Activated CD4-positive, alpha-beta memory T cell treated with anti-CD3 and anti-CD28 coated beads, Interleukin-2, amount 10 ng/mL, durations not matched to agents 7 days and 5 days (primary cell): ENCODE data around the gene MRPL11. TPM values are rescaled to one million over a fixed set of nuclear protein-coding genes. Genes with fewer than 3 reads are reported as not detected.

Source experiments
- CTCF ChIA-PET: fragments of 350-600 bp; sonication (Branson Sonifier 250); formaldehyde crosslinking; loops from one replicate; lab custom pipeline; 2021; ENCODE audit warnings: antibody characterized with exemption, inconsistent platforms; lab: Charles Lee
- POLR2A ChIA-PET: fragments of 350-600 bp; sonication (Branson Sonifier 250); formaldehyde crosslinking; loops from one replicate; lab custom pipeline; 2021; ENCODE audit warnings: antibody characterized with exemption; lab: Charles Lee
- DNase-seq: peaks from one replicate; pipeline ENCODE4 v3.0.0-alpha.2; 2020
- H3K27ac Mint-ChIP-seq: one replicate; pipeline ENCODE4 v1.8.0; 2021; ENCODE audit warnings: mild to moderate bottlenecking, mixed read lengths
- H3K27me3 Mint-ChIP-seq: one replicate; pipeline ENCODE4 v1.8.0; 2021; ENCODE audit warnings: mixed read lengths
- H3K36me3 Mint-ChIP-seq: one replicate; pipeline ENCODE4 v1.8.0; 2021; ENCODE audit warnings: low read depth, mixed read lengths
- H3K4me1 Mint-ChIP-seq: one replicate; pipeline ENCODE4 v1.8.0; 2021; ENCODE audit warnings: mixed read lengths
- H3K4me3 Mint-ChIP-seq: one replicate; pipeline ENCODE4 v1.8.0; 2021; ENCODE audit warnings: mild to moderate bottlenecking, mixed read lengths
- H3K9me3 Mint-ChIP-seq: one replicate; pipeline ENCODE4 v1.8.0; 2021; ENCODE audit warnings: mixed read lengths
- total RNA-seq, 2 experiments: library from RNA; stranded (reverse); gene quantifications; one replicate each; pipeline ENCODE4 v1.2.3, GENCODE V29; 2021

The MRPL11 gene
- total RNA-seq, 2 experiments from 2014 or later, result 44.2 to 55.3 TPM

DNA sequence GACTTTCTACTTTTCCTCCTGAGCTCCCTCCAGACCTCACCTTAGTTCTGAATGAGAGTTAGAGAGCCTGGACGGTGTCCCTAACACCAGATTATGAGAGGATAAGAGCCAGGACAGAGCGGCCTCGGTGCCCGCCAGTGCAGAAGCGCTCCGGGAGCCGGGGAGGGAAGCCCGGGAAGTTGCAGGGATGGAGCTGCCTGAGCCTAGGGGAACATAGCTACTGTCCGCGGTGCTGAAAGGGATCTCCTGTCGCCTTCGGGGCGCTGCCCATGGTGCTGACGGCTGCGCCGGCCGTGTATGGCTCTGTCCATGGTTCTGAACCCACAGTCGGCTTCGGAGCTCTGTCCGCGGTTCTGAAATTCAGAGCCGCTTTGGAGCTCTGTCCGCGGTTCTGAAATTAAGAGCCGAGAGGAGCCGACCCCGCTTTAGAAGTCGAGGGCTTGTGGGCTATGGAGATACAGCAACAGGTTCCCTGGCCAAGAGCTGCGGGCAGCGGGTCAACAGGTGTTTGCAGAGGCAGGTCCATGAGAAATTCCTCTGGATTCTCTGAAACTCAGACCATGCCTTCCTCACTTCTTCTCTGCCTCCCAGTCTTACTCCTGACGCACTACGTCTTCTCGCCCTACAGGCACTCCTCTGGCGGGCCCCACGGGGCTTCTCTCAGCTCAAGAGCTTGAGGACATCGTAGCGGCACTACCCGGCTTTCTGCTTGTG, 17.0 kb downstream of the MRPL11 start:
- peak; percentile 90 for DNase-seq
- Mint-ChIP-seq H3K9me3 (peaks cover 2% of the 10 kb centered on the region), H3K27me3 (peaks cover 31% of the 10 kb centered on the region), H3K36me3 (no peaks in the 10 kb centered on the region), H3K4me3 (no peak overlapping the region), H3K4me1 (peaks cover 17% of the 10 kb centered on the region), H3K27ac (no peak overlapping the region)
- ChIA-PET POLR2A (interaction anchor here (0.7 to 2.0 kb wide), 6 partner anchors 13 to 195 kb away, joined by 3 to 12 read pairs (median 6); partner anchors contain the start of genes DPP3, MRPL11, RBM14 and SLC29A2), CTCF (interaction anchor here (0.6 to 3.0 kb wide), 9 partner anchors 8 to 256 kb away, joined by 3 to 22 read pairs (median 4); partner anchors contain the start of genes DPP3, MRPL11 and RBM4B)

DNA sequence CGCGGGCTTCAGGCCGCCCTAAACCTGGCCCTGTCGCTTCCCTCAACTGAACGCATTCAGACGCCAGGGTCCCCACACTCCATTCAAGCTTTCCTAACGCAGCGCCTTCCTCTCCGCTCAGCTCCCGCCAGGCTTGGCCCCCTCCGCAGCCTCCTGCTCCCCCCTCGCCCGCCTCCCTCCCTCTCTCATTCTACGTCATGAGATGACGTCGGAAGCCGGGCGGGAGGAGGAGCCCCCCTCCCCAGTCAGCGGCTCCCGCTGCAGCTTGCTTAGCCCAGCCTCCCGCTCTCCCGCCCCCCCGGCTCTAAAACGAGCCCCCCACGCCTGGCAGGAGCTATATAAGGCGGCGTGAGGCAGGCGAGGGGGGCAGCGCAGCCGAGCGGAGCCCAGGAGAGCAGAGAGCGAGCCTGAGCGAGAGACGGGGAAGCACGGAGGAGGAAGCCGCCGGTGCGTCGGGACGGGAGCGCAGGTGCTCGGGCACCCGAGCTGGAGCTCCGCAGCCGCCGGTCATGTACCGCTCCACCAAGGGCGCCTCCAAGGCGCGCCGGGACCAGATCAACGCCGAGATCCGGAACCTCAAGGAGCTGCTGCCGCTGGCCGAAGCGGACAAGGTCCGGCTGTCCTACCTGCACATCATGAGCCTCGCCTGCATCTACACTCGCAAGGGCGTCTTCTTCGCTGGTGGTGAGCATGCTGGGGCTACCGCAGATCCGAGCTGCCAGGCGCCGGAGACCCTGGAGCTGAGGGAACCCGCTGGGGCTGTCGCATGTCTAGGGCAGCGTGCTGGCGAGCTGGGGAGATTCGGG, 17.8 kb downstream of the MRPL11 start, which contains the start of gene NPAS4:
Gene NPAS4 (plus strand): TSS at position 365 of the 806 bp plus-strand sequence. CDS start 145 bp downstream, at position 510.
- POLR2A ChIA-PET, result interaction anchor here (1.3 to 2.0 kb wide), 4 partner anchors 12 to 196 kb away, joined by 6 to 12 read pairs (median 8); partner anchors contain the start of genes DPP3, MRPL11 and RBM14
- H3K27me3 Mint-ChIP-seq, result peaks cover 33% of the 10 kb centered on the region
- DNase-seq, result no peak
- H3K27ac Mint-ChIP-seq, result no peak within 1 kb of the TSS
- no peak within 1 kb of the TSS for H3K4me3 Mint-ChIP-seq
- H3K4me1 Mint-ChIP-seq, result peaks cover 17% of the 10 kb centered on the region
- peaks cover 2% of the 10 kb centered on the region for H3K9me3 Mint-ChIP-seq
- H3K36me3 Mint-ChIP-seq, result no peaks in the 10 kb centered on the region
- CTCF ChIA-PET, result interaction anchor here (0.9 to 3.0 kb wide), 8 partner anchors 9 to 257 kb away, joined by 3 to 22 read pairs (median 5); partner anchors contain the start of genes DPP3, MRPL11 and RBM4B

DNA sequence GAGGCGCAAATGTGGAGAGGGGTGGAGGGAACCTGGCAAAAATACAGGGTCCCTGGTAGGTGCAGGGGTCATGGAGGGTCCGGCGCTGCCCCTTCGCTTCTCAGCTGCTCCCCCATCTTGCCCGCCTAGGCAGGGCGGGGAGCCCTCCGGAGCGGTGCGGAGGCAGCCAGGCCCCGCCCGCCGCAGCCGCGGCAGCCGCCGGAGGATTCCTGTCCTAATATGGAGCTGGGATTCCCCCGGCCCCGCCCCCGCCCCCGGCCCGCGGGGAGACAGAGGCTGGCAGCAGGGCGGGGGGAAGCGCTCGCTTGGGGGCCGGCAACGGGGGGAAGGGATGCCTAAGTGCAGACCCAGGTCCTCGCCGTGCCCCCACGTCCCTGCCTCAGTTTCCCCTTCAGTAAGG, 18.8 kb downstream of the MRPL11 start:
- H3K4me3 Mint-ChIP-seq, result no peak overlapping the region
- ChIA-PET POLR2A (interaction anchor here (2.3 kb wide), 1 partner anchor 19 kb away, joined by 7 read pairs; the partner anchor contains the start of gene MRPL11), CTCF (interaction anchor here (3.0 kb wide), 1 partner anchor 11 kb away, joined by 22 read pairs; no protein-coding TSS in a partner anchor)
- H3K9me3 Mint-ChIP-seq, result peaks cover 2% of the 10 kb centered on the region
- DNase-seq, result no peak
- H3K27me3 Mint-ChIP-seq, result peaks cover 39% of the 10 kb centered on the region
- no peak overlapping the region for H3K27ac Mint-ChIP-seq
- H3K4me1 Mint-ChIP-seq, result peaks cover 17% of the 10 kb centered on the region
- no peaks in the 10 kb centered on the region for H3K36me3 Mint-ChIP-seq

DNA sequence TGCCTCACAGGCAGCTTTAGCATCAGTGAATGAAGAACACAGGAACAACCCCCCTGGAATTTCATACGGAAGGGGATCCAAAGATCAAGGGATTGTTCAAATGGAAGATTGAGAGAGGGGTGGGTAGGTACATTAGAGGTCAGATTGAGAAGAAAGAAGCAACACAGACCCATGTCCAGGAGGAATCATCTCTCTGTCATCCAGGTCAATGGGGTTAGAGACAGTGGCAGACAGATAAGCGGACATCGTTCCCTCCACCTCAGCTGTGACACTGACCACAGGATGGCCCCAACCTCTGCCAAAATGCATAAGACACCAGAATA, 19.7 kb downstream of the MRPL11 start:
- POLR2A ChIA-PET, result interaction anchor here (2.1 to 2.3 kb wide), 2 partner anchors 10 to 20 kb away, joined by 7 to 9 read pairs; partner anchors contain the start of gene MRPL11
- Mint-ChIP-seq H3K27ac (no peak overlapping the region), H3K36me3 (no peaks in the 10 kb centered on the region), H3K4me1 (peaks cover 17% of the 10 kb centered on the region), H3K9me3 (peaks cover 2% of the 10 kb centered on the region), H3K27me3 (peaks cover 46% of the 10 kb centered on the region), H3K4me3 (no peak overlapping the region)
- CTCF ChIA-PET, result interaction anchor here (0.9 to 2.4 kb wide), 3 partner anchors 20 to 130 kb away, joined by 3 to 15 read pairs (median 6); partner anchors contain the start of genes MRPL11 and YIF1A
- DNase-seq, result no peak

DNA sequence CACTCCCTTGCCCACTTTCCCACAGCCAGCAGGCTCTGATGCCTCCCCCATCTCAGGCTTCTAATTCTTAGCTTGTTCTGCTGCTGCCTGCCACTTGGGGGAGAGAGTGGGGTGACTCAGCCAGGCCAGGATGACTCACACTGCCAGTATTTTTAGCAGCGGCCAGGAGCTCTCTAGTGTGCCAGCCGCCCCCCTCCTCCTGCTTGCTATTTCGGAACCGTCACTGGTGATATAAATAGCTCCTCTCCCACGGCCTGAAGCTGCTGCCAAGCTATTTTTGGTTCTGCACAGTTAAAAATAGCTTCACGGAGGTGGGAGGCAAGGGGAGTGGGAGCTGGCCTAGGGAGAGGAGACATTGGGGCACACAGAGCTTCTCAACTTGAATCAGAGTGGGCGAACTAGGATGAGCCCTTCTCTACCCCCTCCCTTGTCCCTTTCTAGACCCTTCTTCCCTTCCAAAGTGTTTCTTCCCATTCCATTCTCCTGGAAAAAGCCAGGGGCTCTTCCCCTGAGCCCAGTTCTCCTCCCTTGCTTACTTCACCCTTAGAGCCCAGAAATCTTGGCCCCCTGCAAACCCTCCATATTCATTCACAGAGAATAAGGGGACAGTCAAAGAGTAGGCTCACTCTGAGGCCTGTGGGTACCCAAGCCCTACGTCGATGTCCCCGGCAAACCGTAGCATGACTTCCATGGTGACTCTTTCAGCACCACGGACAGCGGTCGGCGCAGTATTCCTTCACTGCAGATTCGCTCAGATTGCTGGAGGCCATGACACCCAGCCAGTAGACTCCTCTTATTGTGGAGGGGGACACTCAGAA, 20.3 kb downstream of the MRPL11 start:
- H3K9me3 Mint-ChIP-seq, result peaks cover 2% of the 10 kb centered on the region
- POLR2A ChIA-PET, result interaction anchor here (0.5 to 2.3 kb wide), 4 partner anchors 10 to 259 kb away, joined by 3 to 9 read pairs (median 5); partner anchors contain the start of genes MRPL11 and RBM4B
- CTCF ChIA-PET, result interaction anchor here (0.8 to 2.4 kb wide), 11 partner anchors 9 to 260 kb away, joined by 3 to 15 read pairs (median 5); partner anchors contain the start of genes CTSF, DPP3, MRPL11 and RBM4B
- H3K27me3 Mint-ChIP-seq, result peaks cover 46% of the 10 kb centered on the region
- H3K4me3 Mint-ChIP-seq, result no peak overlapping the region
- peaks cover 17% of the 10 kb centered on the region for H3K4me1 Mint-ChIP-seq
- no peak overlapping the region for H3K27ac Mint-ChIP-seq
- DNase-seq, result peak; percentile 69
- no peaks in the 10 kb centered on the region for H3K36me3 Mint-ChIP-seq

DNA sequence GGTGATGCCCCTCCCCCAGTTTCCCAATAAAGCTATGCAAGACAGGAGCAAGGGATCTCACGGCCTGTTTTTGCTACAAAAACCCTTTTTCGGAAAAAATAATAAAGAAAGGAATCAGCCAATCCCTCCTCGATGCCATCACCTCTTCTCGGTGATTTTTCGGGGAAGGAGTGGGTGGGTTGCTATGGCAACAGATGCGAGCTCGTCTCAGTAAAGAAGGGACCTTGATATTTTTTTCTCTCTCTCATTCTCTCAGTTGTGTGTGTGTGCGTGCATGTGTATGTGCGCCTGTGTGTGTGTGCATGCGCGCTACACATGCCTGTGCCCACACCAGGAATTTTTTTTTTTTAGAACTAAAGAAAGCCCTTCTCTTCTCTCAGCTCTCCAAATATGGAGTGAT, 21.6 kb downstream of the MRPL11 start:
- Mint-ChIP-seq H3K4me1 (peaks cover 17% of the 10 kb centered on the region), H3K4me3 (no peak overlapping the region), H3K27me3 (peaks cover 46% of the 10 kb centered on the region), H3K36me3 (no peaks in the 10 kb centered on the region), H3K27ac (no peak overlapping the region), H3K9me3 (peaks cover 2% of the 10 kb centered on the region)
- no peak for DNase-seq
- CTCF ChIA-PET, result interaction anchor here (1.6 to 2.4 kb wide), 4 partner anchors 8 to 261 kb away, joined by 6 to 15 read pairs (median 11); partner anchors contain the start of genes MRPL11 and RBM4B
- POLR2A ChIA-PET, result interaction anchor here (2.1 kb wide), 1 partner anchor 8 kb away, joined by 9 read pairs; no protein-coding TSS in a partner anchor

DNA sequence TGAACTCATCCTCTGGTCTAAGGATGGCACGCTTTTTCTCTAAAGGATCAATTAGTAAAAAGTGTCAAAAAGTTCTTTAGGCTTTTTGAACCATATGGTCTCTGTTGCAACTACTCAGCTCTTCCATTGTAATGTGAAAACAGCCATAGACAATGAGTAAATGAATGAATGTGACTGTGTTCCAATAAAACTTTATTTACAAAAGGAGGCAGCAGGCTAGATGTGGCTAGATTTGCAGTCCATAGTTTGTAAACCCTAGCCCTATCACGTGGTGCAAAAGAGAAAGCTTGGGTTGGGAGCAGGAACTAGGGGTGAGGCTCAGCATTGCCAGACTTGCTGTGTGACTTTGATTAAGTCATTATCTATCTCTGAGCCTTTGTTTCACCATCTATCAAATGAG, 23.2 kb downstream of the MRPL11 start:
- CTCF ChIA-PET, result interaction anchor here (1.7 to 2.4 kb wide), 2 partner anchors 23 to 30 kb away, joined by 5 to 7 read pairs; partner anchors contain the start of gene MRPL11
- Mint-ChIP-seq H3K36me3 (no peaks in the 10 kb centered on the region), H3K4me3 (no peak overlapping the region), H3K4me1 (peaks cover 17% of the 10 kb centered on the region), H3K27ac (no peak overlapping the region), H3K9me3 (peaks cover 2% of the 10 kb centered on the region), H3K27me3 (peaks cover 44% of the 10 kb centered on the region)
- POLR2A ChIA-PET, result no interaction called here
- no peak for DNase-seq

DNA sequence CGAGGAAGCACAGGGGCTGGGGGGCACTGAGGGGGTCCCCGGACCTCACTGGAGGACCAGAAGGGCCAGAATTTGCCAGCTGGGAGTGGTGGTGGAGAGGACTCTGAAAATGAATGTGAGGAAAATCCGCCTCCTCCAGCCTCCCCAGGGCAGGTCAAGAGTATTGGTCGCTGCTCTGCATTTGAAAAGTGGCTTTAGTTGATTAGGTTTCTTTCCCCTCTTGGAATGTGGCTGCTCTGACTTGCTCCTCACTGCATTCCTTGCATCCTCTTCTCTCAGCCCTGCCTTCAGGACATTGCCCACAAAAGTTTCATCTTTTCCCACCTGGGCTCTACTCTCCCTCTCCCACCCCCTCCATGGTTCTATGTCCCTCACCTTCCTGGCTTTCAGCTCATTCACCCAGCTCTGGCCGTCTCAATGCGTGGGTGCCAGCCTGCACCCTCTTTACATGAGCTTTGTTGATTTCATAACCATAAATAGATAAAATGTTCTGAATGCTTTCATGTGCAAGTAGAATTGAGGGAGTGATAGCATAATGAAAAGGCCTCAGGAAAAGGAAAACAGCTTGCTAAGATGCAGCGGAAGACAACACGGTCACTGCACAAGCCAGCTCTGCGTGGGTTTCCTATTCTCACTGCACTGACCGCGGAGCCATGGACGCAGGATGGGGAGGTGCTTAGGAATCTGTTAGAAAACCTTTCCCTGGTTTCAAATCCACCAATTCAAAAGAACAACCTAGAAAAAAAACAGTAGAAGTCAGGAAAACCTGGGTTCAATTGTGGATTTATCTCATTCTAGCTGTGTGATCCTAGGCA, 24.3 kb downstream of the MRPL11 start:
- Mint-ChIP-seq H3K36me3 (no peaks in the 10 kb centered on the region), H3K27me3 (peaks cover 38% of the 10 kb centered on the region)
- CTCF ChIA-PET, result interaction anchor here (1.1 to 2.4 kb wide), 2 partner anchors 15 to 29 kb away, joined by 4 to 5 read pairs; no protein-coding TSS in a partner anchor

DNA sequence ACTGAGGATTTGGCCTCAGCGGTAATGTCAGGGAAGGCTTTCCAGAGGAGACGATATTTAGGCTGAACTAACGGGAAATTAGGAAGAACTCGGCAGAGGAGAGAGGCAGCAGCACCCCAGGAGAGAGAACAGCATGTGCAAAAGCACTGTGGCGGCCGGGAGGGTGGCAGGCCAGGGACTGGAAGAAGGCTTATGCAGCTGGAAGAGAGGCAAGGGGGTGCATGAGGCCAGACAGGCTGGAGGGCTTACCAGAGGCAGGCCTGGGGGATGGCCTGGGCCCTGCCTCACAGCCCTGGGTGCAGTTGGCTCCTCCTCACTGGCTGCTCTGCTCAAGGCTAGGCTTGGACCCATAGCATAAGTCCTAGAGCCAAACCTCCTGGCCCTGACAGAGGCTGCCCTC, 25.5 kb downstream of the MRPL11 start:
- Mint-ChIP-seq H3K36me3 (no peaks in the 10 kb centered on the region), H3K4me3 (no peak overlapping the region), H3K4me1 (peaks cover 15% of the 10 kb centered on the region), H3K9me3 (no peaks in the 10 kb centered on the region), H3K27me3 (peaks cover 32% of the 10 kb centered on the region), H3K27ac (no peak overlapping the region)
- CTCF ChIA-PET, result interaction anchor here (2.4 kb wide), 1 partner anchor 27 kb away, joined by 5 read pairs; no protein-coding TSS in a partner anchor
- POLR2A ChIA-PET, result no interaction called here
- DNase-seq, result no peak

More for the DNA sequence above, 24.3 kb downstream of the MRPL11 start:
- DNase-seq, result no peak
- no peak overlapping the region for H3K4me3 Mint-ChIP-seq
- H3K9me3 Mint-ChIP-seq, result peaks cover 2% of the 10 kb centered on the region
- peaks cover 16% of the 10 kb centered on the region for H3K4me1 Mint-ChIP-seq
- POLR2A ChIA-PET, result no interaction called here
- no peak overlapping the region for H3K27ac Mint-ChIP-seq

DNA sequence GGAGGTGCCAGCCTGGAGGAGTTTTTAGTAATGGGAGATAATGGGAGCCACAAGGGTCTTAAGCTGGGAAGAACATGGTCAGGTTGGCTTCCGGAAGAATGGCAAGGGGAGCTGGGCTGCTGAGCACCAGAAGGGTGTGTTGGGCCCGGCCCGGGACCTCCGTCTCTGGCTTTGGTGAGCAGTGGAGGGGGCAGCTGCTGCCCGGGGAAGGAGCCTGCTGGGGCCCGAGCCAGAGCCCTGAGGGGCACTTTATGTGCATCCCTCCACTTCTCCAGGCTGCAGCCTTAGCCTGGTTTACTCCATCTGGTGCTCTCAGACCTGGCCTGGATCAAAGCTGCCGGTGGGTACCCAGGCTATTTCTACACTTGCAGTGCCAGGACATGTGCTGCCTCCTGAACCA, 26.5 kb downstream of the MRPL11 start:
- ChIA-PET POLR2A (no interaction called here), CTCF (interaction anchor here (1.3 to 2.4 kb wide), 2 partner anchors 11 to 27 kb away, joined by 3 to 7 read pairs; partner anchors contain the start of gene MRPL11)
- Mint-ChIP-seq H3K4me1 (peaks cover 6% of the 10 kb centered on the region), H3K4me3 (no peak overlapping the region), H3K27ac (no peak overlapping the region), H3K9me3 (no peaks in the 10 kb centered on the region), H3K36me3 (no peaks in the 10 kb centered on the region), H3K27me3 (peaks cover 22% of the 10 kb centered on the region)
- no peak for DNase-seq

DNA sequence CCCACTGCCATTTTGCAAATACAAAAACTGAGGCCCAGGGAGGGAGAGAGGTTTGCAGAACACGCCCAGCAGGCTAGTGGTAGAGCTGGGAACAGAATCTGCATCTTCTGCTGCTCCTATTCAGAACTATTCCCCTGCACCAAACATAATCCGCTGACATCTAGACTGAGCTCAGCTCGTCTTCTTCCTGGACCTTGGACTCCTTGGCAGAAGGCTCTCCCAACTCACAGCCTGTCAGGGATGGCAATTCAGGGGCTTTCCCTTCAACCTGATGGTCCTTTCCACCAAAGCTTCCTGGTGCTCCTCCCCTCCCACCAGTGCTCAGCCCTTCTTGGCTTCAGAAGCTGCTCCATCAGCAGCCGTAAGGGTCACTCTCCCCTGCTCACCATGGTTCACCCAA, 27.3 kb downstream of the MRPL11 start:
- Mint-ChIP-seq H3K4me1 (peaks cover 5% of the 10 kb centered on the region), H3K9me3 (no peaks in the 10 kb centered on the region), H3K27ac (no peak overlapping the region), H3K4me3 (no peak overlapping the region), H3K27me3 (peaks cover 17% of the 10 kb centered on the region), H3K36me3 (no peaks in the 10 kb centered on the region)
- no peak for DNase-seq
- ChIA-PET POLR2A (no interaction called here), CTCF (interaction anchor here (1.3 to 5.4 kb wide), 3 partner anchors 10 to 268 kb away, joined by 3 to 43 read pairs (median 7); partner anchors contain the start of genes MRPL11 and RBM4B)
